ENCODE measurements around the gene PLGRKT.
"Not testable (repeated sequence)": the region's sequence is repeated elsewhere in the genome, so short reads cannot be mapped to it uniquely, and the experiment has no call there.

PLGRKT gene

GRCh38 chr9:5375091-5375490, 62.6 kb downstream of the PLGRKT start:
- DNase-seq, result no peak

DNA sequence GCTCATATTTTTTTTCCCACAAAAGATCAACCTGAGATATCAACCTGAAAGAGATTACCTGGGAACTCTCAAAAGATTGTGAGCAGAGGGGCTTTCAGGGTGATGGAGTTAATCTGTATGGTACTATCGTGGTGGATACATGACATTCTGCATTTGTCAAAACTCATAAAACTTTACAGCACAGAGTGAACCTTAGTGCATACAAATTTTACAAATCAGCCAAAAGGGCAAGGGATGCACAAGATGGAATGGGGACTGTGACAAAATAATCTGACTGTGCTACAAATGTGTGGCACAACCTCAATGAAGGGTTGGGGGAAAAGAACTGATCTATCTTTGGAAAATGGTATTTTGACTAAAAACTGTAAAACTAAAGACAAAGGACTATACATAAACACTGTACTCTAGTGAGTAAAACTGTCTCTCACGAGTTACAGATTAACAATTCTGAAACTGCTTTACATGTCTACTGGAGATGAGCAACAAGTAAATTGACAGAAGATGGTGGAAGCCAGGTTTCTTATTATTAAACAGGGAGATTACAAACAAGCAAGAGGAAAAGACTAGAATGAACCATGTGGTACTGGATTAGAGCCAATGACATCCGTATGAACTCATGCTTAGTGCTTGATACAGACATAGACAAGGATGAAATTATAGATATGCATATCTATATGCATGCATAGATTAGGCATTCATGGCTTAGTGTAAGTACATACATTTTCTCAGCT, 73.3 kb downstream of the PLGRKT start:
- DNase-seq, result no peak

GRCh38 chr9:5361326-5362010, 76.3 kb downstream of the PLGRKT start:
- DNase-seq, result no peak

DNA sequence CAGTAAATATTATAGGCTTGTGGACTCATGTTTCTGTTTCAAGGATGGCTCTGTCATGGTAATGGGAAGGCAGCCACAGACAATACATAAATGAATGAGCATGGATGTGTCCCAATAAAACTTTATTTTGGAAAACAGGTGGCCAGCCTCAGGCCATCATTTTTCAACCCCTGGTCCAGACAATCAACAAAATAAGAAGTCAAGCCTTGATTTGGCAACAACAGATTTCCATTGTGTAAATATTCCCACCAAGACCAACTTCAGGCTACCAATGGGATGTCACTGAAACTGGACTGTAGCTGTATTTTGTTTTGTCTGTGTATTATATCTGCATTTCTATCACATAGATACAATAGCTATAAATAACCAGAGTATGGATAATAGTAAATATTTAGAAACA, 77.4 kb downstream of the PLGRKT start:
- DNase-seq, result no peak

DNA sequence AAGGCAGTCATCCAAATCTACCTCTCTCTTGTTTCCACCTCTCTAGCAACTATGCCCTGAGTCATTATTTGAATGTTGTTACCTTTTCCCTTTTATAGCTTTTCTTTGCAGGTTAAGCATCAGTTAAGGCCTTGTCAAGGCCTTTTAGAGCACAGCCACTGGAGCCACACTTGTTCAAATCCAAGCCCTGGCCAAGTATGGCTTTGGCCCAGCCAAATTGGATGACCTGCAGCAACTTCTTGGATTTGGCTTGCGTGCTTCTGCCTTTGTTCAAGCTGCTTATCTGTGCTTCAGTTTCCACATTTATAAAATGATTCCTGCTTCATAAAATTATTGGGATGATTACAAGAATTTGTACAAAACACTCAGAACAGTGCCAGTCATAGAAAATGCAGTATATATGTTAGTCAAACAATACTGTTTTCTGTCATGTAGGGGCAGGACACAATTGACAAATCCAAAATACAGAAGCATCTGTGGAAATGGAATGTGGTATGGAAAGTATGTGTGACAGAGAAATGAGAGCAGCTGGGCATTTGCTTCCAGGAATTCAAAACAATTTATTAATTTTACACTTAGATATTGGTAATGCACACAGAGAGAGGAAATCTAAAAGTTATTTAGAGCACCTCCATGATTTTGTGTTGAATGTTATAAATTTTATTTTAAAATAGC, 80.2 kb downstream of the PLGRKT start:
- DNase-seq, result no peak

DNA sequence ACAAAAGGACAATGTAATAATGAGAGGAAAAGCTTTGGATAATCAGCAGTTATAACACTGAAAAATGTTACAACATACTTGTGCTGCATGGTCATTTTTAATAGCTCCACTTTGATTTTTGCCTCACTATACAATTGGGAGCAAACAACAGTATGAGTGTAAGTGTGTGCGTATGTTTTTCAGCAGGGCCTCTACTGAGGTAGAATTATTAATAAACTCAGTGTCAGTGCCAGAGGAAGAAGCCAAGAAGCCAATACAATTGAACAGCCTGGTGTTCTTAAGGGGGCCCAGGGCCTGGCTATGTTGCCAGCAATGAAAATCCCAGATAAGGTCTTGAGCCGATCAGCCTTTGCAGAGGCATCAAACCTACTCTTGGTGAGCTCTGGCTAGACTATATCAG, 81.9 kb downstream of the PLGRKT start:
- DNase-seq, result no peak

DNA sequence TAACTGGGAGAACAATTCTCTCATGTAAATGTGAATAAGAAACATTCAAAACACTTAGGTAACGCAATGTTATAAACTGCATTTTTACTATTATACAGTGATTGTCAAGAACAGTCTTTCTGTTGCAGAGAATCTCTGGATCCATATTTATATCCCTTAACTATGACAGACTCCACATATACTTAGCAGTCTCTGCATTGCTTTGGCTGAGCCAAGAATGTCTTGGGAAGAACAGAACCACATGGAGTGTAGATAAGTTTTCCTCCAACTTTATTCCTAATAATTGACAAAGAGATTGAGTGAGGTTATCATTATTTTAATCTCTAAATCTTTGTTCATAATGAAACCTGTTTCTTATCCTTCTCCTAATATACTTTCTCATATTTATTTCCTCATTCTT, 82.5 kb downstream of the PLGRKT start:
- no peak for DNase-seq

DNA sequence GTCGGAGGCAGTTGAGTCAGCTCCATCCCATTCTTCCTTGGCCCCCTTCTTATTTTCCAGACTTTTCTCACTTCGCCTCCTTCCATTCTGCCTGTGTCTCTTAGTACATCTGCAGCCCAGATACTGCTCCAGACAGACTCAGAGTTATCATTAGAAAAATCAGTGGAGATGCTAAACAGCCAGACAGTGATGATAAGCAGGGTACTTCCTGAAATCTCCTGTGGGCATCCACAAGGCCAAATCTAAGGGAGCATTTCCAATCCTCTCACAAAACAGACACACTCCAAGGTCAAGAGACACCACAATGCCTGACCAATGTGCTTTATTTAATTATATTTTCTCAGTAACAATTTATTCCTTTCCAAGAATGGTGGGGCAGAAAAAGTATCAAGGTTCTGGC, 83.5 kb downstream of the PLGRKT start:
- DNase-seq, result no peak

DNA sequence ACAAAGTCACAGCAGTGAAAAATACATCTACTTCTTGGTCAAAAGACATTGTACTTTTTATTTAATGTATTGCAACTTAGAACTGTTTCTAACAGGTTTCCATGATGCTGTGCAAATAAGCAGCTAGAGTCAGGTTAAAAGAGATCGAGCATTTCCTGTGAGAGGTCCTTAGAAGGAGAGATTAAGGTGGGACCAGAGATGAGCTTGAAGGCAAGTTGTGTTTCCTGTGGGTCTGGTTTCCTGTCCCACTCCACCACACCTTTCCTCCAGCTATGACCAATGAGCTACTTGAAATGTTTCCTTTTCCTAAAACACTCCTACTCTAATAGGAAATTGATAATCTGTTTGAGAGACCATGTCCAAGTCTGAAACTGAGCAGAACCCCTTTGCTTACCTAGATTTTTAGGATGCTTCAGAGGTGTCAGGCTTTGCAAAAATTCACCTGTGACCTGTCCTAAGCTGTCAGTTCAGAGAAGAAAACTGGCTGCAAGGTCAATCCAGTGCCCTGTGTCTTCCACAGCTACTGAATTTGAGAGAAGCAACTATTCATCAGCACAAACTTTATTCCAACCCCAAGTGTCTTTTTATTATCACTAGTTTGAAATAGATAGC, 85.0 kb downstream of the PLGRKT start:
- no peak for DNase-seq

- DNase-seq, result not testable (repeated sequence)
Observed at GRCh38 chr9:5338992-5339981, 98.4 kb downstream of the PLGRKT start, which contains the start of gene RLN1. Gene RLN1 (minus strand): TSS chr9:5339876. CDS start chr9:5339746, 130 bp downstream.

GRCh38 chr9:5336688-5337087, 101.0 kb downstream of the PLGRKT start:
- DNase-seq, result no peak

GRCh38 chr9:5331276-5331675, 106.4 kb downstream of the PLGRKT start:
- not testable (repeated sequence) for DNase-seq

DNA sequence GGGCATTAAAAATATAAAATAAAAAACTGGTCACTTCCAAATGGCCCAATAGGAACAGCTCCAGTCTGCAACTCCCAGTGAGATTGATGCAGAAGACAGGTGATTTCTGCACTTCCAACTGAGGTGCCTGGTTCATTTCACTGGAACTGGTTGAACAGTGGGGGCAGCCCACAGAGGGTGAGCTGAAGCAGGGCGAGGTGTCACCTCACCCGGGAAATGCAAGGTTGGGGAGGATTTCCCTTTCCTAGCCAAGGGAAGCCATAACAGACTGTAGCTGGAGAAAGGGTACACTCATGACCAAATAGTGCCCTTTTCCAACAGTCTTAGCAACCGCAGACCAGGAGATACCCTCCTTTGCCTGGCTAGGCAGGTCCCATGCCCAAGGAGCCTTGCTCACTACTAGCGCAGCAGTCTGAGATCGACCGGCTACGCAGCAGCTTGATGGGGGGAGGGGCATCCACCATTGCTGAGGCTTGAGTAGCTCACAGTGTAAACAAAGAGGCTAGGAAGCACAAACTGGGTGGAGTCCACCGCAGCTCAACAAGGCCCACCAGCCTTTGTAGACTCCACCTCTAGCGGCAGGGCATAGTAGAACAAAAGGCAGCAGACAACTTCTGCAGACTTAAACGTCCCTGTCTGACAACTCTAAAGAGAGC, 110.7 kb downstream of the PLGRKT start:
- DNase-seq, result no peak

DNA sequence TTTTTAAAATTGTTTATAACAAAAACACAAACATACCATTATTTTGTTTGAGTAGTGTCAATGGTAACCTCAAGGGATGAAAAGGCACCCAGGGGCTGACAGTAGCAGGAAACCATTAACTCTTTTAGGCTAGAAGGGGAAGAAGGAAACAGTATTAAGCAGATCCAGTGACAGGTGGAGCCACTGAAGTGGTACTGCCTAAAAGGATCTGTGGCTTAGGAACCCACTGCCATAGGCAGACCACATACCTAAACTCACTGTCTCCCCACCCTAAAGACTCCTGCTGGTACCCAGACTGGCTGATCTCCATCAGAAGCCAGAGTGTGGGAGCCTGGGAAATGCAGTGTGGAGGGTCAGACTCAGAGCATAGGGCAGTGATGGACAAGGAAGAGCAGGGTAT, 111.5 kb downstream of the PLGRKT start:
- DNase-seq, result no peak

DNA sequence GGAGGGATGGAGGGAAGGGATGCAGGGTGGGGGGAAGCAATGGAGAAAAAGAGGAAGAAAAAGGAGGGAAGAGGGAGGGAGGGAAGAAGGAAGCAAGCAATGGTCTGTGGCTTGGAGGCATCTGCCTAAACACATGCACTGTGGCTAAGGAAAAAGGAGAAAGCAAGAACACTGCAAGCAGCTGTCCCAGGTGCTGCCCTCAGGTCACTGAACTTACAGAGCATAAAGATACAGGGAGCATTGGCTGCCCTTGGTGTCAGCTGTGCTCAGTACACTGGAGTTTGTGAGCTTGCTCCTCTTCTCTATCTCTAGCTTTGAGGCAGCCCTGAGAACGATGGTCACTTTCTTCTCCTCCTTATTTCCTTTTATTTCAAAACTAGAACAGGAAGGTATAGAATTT, 116.1 kb downstream of the PLGRKT start:
- not testable (repeated sequence) for DNase-seq

GRCh38 chr9:5321058-5321457, 116.7 kb downstream of the PLGRKT start:
- no peak for DNase-seq

DNA sequence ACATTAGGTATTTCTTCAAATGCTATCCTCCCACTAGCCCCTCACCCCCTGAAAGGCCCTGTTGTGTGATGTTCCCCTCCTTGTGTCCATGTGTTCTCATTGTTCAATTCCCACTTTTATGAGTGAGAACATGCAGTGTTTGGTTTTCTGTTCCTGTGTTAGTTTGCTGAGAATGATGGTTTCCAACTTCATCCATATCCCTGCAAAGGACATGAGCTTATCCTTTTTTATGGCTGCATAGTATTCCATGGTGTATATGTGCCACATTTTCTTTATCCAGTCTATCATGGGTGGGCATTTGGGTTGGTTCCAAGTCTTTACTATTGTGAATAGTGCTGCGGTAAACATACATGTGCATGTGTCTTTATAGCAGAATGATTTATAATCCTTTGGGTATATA, 121.3 kb downstream of the PLGRKT start:
- not testable (repeated sequence) for DNase-seq

GRCh38 chr9:5315187-5315923, 122.4 kb downstream of the PLGRKT start:
- no peak for DNase-seq

- no peak for DNase-seq
Observed at GRCh38 chr9:5310851-5311250, 126.9 kb downstream of the PLGRKT start.

Data from SW 1271 (cell line).